ENCODE results near the gene ACTA1.
"Not testable (repeated sequence)": the region's sequence is repeated elsewhere in the genome, so short reads cannot be mapped to it uniquely, and the experiment has no call there.

ACTA1 gene

DNA sequence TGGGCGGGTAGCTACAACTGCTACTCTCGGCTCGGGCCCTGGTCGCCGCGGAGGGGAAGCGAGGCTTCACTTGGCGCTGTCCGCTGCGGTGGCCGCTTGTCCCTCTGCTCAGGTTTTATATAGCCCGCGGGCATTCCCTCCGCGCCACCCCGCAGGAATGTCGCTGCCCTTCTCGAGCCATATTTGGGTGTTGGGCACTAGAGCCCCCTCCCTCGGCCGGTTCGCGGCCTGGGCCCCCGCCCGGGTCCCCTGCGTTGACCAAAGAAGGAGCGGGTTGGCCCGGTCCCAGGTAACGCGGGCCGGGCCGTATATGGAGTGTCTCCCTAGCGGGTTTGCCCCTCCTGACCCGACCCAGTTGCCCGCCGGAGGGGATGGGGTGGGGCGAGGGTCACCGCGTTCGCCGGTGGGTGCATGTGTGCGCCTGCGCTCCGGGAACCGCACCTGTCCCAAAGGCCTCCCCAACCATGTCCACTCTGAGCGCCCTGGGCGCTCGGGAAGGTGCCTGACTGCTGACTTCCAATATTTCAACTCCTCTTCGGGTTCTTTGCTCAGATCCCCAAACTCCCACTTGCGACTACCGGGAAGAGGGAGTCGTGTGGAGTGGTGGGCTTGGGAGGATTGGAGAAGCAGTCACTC is at the start of gene ACTA1:
Gene ACTA1 (minus strand): TSS at position 90 of the 636 bp plus-strand sequence. CDS start 979 bp downstream, outside the sequence.
- no peak for TF ChIP-seq CTCF (conservative IDR thresholded peaks at IDR 0.05; ENCODE audit: low read length)
- DNase-seq (ENCODE audit: low read depth), result no peak

DNA sequence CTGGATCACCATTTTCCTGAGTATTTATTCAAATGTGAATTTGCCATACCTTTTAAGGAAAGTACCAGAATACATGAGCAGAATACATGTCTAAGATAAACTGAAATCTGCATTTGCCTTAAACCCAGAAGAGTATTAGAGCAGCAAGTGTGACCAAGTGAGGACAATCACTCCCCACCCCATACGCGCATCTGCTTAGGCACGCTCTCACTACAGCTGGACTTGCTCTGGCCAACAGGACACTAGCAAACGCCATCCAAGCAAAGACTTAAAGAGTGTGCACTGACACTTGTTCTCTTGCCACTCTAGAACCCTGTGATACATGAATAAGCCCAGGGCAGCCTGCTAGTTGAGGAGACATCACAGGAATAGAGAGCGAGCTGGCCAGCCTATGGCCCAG is 48.6 kb upstream of the ACTA1 start:
- H3K4me3 ChIP-seq (ENCODE audit: low read length), result no peak overlapping the region
- no peak for TF ChIP-seq CTCF (conservative IDR thresholded peaks at IDR 0.05; ENCODE audit: low read length)

More for the DNA sequence above, at the start of gene ACTA1:
- H3K4me3 ChIP-seq (ENCODE audit: low read length), result no peak within 1 kb of the TSS

GRCh38 chr1:229480495-229480894 is 46.6 kb upstream of the ACTA1 start:
- no peak for TF ChIP-seq CTCF (conservative IDR thresholded peaks at IDR 0.05; ENCODE audit: low read length)
- no peak overlapping the region for H3K4me3 ChIP-seq (ENCODE audit: low read length)
- DNase-seq (ENCODE audit: low read depth), result no peak

More for the DNA sequence above, 48.6 kb upstream of the ACTA1 start:
- DNase-seq (ENCODE audit: low read depth), result no peak

DNA sequence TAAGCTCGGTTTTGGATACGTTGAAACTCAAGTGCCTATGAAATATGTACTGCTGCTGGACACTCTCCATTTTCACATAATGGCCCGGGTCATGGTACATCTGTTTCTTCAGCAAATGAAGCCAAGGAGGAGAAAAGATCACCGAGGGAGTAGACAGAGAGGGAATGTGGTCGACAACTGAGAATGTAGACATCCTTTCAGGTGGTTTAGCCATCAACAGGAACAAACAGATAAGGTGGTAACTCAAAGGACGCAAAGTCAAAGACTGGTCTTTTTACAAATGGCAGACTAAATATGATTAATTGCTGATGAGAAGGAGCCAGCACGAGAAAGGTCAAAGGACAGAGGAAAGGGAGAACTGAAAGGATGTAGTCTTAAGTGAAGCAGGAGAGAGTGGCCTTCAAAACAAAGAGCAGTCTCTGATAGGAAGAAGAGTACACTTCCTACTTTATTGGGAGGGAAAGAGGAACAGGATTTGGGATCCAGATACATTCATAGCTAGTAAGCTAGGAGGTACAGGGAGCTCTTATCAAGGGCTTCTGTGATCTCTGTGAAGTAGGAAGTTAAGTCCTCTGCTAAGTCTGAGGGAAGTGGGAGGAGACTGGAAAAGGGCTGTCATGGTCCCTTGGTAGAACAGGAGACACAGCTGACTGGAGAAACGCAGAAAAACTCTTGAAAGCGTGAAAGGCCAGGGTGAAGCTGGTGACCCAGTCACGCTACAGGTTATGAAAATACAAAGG is 45.9 kb upstream of the ACTA1 start:
- TF ChIP-seq CTCF (conservative IDR thresholded peaks at IDR 0.05; ENCODE audit: low read length), result no peak
- H3K4me3 ChIP-seq (ENCODE audit: low read length), result no peak overlapping the region
- no peak for DNase-seq (ENCODE audit: low read depth)

- no peak for DNase-seq (ENCODE audit: low read depth)
- H3K4me3 ChIP-seq (ENCODE audit: low read length), result no peak overlapping the region
- TF ChIP-seq CTCF (conservative IDR thresholded peaks at IDR 0.05; ENCODE audit: low read length), result no peak
These were observed 45.0 kb upstream of the ACTA1 start for GRCh38 chr1:229478852-229479251.

DNA sequence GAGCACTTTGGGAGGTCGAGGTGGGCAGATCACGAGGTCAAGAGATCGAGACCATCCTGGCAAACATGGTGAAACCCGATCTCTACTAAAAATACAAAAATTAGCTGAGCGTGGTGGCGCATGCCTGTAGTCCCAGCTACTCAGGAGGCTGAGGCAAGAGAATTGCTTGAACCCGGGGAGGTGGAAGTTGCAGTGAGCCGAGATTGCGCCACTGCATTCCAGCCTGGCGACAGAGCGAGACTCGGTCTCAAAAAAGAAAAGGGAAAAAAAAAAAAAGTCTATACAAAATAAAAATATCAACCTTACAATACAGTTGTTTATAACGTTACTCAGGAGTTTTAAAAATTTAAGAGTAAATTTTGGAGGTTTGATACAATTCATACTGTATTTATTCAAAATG is 42.0 kb upstream of the ACTA1 start:
- not testable (repeated sequence) for DNase-seq (ENCODE audit: low read depth)

DNA sequence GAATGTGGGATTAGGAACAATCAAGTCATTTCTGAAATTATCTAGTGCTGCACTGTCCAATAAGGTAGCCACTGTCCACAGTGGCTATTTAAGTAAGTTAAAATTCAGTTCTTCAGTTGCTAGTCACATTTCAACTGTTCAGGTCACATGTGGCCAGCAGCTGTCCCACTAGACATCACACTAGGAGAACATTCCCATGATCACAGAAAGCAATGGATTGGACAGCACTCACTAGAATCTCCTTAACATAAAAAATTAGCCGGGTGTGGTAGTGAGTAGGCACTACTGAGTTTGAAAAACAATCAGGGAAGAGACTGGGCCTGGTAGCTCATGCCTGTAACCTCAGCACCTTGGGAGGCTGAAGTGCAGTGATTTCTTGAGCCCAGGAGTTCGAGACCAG is 40.6 kb upstream of the ACTA1 start:
- no peak for TF ChIP-seq CTCF (conservative IDR thresholded peaks at IDR 0.05; ENCODE audit: low read length)
- peak; percentile 13 for DNase-seq (ENCODE audit: low read depth)
- no peak overlapping the region for H3K4me3 ChIP-seq (ENCODE audit: low read length)

More for the DNA sequence above, 42.0 kb upstream of the ACTA1 start:
- H3K4me3 ChIP-seq (ENCODE audit: low read length), result not testable (repeated sequence)
